ENCODE data around the gene SRD5A1.
A peak's percentile ranks its signal among the peaks of the same experiment; 100 is the strongest.

SRD5A1 gene

DNA sequence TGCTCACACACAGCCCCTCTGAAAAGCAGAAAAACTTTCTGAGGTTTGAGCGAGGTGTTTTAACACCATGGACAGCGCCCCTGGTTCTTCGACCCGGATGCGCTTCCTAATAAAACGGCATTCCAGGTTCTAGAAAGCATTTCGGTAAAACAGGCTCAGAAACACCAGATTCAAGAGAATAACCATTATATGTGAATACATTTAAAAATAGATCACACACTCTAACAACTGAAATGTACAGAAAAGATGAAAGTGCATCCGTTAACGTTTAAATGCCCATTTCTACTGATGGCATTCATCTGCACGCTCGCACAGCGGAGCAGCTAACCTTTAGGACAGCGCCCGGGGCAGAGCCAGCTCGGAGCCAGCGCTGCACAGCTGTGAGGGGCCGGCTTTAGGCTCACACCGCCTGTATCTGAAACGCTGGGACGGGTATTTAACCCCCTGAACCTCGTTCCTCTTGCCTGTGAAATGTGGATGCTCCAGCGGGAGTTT is 53.7 kb downstream of the SRD5A1 start:
- peak; percentile 34 to 44 for DNase-seq

DNA sequence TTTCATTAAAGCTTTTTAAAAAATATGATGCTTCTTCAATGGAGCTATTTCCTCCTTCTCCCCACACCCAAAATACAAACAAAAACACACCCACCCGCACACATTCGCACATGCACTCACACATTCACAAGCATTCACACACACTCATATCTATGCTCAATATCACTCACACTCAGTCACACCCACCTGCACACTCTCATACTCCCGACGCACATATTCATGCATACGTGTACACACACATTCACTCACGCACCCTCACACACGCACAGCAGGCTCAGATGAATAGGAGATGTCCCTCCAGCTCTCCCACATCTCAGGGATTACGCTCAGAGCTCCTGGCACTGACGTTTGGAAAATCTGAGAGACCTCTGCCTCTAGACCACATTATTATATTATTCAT is 54.3 kb downstream of the SRD5A1 start:
- no peak for DNase-seq

DNA sequence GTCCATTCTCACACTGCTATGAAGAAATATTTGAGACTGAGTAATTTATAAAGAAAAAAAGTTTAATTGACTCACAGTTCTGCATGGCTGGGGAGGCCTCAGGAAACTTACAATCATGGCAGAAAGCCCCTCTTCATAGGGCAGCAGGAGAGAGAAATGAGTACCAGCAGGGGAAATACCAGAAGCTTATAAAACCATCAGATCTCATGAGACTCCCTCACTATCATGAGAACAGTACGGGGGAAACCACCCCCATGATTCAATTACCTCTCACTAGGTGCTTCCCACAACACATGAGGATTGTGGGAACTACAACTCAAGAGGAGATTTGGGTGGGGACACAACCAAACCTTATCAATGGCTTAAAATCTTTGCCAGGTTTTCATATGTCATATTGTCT is 59.7 kb downstream of the SRD5A1 start:
- DNase-seq: no peak

DNA sequence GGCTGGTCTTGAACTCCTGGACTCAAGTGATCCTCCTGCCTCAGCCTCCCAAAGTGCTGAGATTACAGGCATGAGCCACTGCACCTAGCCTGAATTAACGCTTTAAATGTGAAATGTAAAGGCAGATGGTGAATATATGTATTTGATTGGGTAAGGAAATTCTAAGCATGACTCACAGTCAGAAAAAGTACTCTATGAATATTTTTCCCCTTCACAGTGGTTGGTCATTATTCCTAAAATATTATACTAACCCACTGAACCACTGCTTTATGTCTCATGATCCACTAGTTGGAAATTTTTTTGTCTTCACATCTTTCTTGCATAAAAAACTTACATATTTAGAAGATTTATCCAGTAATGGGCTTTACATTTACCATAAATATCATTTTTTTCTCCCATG is 65.5 kb downstream of the SRD5A1 start:
- DNase-seq: no peak

DNA sequence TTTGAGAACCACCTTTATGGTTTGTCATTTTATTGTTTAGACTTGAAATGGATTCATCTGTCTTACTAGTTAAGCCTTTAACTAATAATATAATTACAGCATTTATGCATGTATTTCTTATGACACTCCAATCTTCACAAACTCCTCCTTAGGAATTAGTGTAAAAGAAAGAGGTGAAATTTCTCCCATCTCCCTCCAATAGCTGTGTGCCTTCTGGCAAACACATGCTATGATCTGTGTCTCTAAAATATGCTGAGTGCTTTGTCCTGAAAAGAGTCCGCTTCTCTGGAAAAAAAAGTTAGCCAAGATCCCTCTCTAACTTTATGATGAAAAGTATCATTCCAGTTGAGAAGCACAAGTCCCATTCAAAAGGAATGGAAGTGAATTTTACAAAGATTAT is 66.1 kb downstream of the SRD5A1 start:
- no peak for DNase-seq

DNA sequence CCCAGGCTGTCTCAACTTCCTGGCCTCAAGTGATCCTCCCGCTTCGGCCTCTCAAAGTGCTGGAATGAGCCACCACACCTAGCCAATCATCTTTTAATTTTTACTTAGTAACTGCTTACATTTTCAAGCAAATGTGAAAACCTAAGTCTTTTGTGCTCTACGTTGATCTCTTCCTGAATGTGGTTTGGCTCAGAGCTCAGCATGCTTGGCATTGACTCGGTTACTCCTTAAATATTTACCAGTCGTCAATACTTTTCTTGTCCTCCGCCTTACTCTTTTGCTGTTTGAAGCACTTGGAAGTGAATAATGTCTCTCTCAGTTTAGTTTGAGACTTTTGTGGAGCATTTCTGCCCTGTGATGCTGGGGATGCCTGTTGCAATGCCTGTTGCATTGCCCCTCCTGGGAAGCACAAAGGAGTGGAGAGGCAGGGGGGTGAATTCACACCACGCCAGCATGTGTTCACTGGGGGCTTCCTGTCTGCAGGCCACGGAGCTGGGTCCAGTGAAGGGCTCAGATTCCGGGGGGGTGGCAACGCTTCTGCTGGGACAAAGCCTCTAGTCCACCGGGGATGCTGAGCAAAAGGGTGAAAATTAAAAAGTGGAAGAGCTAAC is 66.9 kb downstream of the SRD5A1 start:
- no peak for DNase-seq

DNA sequence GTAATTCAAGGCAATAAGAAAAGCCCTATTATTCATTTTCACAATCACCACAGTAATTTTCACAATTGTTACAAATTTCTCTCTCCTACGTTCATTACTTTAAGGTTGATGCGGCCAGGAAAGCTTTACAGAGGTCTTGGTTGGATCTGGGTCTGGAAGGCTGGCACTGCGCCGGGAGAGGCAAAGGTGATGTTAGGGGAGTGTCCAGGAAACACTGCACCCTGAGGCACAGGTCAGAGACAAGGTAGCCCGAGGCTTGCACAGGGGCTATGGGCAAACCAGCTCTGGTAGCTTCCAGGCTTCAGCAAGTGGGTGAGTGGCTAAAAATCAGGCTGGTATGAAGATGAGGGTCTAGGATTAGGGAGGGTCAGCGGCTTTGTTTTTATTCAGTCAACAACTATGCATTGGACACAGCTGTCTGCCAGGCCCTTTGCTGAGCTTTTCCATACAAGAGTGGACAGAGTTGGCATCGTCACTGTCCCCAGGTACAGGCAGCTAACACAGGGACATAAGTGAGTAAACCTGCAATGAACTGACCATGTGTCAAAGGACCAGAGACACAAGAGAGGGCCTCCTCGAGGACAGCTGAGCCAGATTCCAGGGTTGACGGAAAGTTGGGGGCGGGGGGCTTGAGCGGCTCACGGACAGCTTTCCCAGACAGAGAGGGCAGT is 67.6 kb downstream of the SRD5A1 start:
- no peak for DNase-seq

DNA sequence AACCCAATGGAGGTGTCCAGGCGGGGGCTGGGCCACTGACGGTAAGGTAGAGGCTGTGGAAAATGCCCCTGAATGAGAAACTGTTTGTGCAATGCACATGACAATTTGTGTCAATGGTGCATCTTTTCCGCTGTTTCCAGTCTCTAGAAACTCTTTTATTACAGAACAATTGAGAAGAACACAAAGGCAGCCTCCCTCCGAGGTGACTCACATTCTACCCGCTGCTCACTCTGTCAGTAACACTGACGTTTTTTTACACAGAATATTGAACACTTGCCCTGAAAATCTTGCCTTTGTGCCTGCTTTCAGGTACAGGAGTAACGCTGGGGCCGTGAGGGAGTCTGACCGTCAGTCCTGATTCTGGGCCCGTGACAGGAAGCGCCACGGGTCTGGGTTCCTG is 68.3 kb downstream of the SRD5A1 start:
- no peak for DNase-seq

DNA sequence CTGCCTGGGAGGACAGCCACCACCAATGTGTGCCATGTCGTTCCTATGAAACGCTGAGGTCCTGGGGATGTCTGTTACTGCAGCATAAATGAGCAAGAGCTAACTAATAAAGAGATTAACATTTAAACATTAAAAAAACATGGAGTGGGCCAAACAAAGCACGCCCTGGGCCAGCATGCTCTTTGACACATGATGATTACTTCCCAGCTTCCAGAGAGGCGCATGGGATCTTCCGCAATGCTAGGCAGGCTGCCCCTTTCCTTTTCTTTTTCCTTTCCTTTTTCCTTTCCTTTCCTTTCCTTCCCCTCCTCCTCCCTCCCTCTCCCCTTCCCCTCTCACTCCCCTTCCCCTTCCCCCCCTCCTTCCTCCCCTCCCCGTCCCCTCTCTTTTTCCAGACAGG is 69.4 kb downstream of the SRD5A1 start:
- no peak for DNase-seq

DNA sequence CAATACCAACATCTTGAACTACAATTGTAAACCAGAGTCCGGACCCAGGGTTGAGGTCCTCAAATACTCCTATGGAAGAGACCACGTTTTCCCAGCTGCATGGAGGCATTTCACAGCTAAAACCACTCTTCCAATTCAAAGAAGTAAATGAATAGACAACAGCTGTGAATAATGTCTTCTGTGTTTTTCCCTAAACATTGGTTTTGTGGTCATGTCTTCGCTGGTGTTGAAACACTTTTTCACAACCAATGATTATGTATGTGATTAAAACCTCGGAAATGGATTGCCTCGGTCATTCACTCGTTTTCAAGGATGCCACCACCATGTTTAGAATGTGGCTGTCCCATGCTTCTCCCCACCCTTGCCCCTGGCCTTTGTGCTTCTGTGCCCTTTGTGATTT is 70.6 kb downstream of the SRD5A1 start:
- no peak for DNase-seq

DNA sequence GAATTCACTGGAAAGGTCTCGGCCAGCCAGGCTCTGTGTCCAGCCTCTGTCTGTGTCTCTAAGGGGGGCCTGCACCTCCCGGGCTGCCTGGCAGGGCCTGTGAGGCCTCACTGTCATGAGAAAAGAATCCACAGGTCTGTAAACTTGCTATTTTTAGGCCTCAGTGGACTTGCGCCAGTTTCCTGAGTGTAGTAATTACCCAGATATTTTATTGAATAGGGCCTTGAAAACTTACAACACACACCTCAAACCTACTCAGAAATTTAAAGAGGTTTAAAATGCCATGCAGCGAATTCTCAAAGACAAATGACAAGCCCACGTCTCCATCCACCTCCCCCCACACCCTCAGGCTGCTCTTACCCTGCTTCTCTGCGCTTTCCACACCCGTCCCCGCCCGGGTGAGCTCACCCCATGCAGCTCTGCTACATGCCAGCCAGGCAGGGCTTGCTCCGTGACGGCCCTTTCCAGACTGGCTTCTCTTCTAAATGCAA is 71.2 kb downstream of the SRD5A1 start:
- DNase-seq: no peak

DNA sequence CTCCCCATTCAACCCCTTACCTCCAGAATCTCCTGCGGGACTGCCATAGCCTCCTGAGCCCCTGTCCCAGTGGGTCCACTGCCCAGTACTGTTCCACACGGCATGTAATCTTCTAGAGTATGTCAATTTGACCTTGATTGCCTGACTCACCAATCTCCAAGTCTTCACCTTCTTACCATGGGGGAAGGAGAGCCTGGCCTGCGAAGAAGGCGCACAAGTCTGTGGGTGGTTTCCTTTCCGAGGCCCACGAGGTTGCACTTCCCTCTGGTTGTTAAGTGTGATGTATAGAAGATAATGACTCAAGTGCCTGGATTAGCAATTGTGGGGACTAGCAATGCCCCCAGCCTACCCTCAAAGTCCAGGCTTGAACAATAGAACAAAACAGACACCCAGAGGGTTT is 71.8 kb downstream of the SRD5A1 start:
- DNase-seq: peak in 1 of 2 experiments; percentile 12

DNA sequence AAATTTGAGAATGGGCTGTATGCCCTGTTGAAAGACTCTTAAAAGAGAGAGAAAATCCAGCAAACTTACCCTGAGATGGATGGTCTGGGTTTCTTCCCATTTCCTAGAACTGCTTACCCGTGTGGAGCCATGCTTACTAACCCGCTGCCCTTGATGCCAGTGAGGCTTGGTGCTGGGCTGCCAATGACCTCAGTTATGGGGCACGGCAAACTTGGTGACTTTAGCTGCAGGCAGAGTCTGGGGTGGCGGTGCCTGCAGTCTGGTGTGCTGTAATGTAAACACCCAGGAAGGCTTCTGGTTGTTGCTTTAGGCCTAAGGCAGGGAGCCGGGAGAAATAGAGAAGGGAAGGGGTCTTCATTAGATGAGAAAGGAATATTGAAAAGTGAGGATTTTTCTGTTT is 72.7 kb downstream of the SRD5A1 start:
- DNase-seq: no peak

DNA sequence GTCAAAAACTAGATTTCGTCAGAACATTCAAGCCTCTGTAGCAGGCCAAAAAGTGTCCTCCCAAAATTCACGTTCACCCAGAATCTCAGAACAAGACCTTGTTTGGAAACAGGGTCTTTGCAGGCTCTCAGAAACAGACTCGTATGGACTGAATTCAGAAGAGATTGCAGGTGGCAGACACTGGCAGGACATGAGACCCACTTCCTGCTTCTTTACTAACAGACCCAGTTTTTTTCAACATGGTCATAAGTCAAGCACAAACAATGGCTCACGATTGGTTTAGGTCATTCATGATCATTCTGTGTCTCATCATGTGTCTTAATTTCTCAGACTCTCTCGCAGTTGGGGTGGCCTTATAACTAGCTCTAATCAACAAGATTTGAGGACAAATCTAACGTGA is 74.6 kb downstream of the SRD5A1 start:
- DNase-seq: no peak

DNA sequence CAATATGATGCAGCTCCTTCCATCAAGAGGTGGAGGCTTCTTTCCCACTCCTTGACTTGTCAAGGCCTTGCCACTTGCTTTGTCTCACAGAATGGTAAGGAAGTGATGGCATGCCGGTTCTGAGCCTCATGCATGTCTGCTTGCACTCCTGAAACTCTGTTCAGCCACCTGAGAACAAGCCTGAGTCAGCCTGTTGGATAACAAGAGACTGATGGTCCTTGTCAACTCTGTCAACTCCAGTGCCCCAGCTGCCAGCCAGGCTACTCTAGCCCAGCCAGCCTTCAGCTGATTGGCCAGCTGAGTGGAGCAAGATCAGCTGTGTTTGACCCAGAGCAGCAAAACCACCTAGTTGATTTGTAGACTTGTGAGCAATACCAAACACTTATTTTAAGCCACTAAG is 75.6 kb downstream of the SRD5A1 start:
- DNase-seq: no peak

DNA sequence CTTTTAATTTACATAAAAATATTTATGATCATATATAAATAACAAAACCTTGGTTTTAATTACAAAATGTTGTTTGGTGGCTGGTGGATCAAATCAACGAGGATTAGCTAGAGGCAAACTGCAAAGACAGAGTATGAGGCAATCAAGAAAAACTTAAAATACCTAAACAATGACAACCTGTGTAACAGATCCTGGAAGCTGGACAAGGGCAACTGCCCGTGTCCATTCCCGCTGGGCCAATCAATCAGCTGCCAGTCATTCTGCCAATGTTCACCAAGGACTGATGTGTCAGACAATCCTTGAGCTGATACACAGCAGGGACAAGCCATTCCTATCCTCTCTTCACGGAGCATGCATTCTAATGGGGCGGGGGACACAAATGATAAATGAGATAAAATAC is 76.8 kb downstream of the SRD5A1 start:
- DNase-seq: no peak

DNA sequence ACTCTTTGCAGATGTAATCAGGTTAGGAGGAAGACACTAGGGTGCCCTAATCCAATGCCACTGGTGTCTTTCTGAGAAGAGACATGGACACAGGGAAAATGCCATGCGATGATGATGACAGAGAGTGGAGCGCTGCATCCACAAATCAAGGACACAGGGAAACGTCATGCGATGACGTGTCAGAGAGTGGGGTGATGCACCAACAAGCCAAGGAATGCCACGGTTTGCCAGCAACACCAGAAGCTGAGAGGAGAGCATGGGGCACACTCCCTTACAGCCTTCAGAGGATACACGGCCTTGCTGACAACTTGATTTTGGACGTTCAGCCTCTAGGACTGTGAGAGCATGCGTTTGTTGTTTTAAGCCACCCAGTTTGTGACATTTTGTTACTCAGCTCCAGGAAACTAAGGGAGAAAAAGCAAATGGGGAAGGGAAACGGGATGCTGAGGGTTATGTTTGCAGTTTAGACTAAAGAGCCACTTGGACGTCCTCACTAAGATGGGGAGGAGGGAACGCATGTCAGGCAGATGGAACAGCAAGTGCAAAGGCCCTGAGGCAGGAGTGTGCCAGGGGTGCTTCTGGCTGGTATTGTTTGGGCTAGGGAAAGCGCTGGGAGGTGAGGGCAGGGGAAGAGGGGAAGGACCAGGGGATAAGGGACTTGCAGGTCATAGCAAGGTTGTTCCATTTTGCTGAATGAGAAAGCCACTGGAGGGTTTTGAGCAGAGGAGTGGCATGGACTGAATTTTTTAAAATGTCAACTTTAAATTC is 77.5 kb downstream of the SRD5A1 start:
- no peak for DNase-seq

DNA sequence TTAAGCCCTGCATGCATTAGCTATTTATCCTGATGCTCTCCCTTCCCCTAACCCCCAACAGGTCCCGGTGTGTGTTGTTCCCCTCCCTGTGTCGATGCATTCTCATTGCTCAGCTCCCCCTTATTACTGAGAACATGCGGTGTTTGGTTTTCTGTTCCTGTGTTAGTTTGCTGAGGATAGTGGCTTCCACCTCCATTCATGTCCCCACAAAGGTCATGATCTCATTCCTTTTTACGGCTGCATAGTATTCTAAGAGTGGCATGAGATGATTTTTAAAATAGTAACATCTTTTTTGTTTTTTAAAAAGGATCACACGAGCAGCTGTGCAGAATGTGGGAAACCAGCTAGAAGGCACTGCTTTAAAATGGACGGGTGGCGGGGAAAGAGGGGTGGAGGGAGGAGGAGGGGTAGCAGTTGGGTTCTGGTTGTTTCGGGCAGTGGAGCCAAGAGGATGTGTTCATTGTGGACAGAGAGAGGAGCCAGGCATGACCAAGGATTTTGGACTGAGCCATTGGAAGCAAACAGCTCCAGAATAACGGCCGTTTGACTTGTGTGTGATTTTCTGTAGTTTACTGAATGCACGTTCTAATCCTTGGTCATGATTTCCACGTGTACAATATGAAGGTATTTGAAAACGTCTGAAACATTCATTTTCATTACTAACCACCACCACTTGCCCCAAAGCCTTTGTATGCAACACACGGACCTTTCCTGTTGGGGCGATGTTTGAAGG is 78.3 kb downstream of the SRD5A1 start:
- DNase-seq: no peak

DNA sequence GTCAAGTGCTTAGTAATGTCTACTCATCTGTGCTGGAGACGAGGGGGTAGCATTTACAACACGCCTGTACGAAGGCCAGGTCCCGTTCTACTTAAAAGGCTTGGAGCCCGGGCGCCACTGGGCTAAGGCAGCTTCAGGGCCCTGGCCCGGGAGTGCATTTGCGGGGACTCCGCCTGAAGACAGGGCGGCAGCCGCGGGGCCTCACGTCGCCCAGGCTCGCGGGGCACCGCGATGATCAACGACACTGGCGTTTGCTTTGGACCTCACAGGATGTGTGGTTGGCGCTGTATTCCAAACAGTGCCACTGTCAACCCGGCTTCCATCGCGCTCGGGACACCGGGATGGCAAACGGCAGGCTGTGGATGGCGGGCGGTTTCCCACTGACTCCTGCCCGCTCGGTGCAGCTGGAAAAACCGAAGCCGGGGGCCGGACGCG is 78.9 kb downstream of the SRD5A1 start:
- DNase-seq: peak; percentile 40 to 52

DNA sequence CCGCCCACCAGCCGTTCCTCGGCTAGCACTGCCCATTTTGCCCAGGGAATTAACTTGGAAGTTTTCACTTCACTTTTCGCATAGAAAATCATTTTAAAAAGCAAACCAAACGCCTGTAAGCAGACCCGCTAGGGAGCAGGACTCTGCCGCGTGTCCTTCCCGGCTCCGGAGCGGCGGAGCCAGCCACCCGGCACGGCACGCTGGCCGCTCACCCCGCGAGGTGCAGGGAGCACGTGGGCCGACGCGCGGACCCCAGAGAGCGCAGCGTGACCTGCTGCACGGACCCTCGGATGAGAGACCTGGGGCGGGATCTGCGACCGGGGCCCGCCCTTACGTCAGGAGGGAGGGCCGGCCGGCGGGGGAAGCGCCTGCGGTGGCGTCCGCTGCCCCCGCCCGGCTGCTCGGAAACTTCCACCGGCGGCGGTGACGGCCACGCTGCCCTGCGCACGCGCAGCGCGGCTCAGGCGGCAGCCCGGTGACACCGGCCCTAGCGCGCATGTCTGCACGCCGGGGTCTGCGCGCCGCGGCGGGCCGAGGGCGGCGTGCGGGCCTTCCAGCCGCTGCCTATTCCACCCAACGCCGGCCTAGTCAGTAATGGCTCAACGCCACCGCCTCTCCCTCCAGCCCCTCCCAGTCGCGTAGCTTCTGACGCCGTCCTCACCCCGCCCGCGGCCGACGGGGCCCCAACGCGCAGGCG is 79.5 kb downstream of the SRD5A1 start:
- peak; percentile 91 to 93 for DNase-seq

DNA sequence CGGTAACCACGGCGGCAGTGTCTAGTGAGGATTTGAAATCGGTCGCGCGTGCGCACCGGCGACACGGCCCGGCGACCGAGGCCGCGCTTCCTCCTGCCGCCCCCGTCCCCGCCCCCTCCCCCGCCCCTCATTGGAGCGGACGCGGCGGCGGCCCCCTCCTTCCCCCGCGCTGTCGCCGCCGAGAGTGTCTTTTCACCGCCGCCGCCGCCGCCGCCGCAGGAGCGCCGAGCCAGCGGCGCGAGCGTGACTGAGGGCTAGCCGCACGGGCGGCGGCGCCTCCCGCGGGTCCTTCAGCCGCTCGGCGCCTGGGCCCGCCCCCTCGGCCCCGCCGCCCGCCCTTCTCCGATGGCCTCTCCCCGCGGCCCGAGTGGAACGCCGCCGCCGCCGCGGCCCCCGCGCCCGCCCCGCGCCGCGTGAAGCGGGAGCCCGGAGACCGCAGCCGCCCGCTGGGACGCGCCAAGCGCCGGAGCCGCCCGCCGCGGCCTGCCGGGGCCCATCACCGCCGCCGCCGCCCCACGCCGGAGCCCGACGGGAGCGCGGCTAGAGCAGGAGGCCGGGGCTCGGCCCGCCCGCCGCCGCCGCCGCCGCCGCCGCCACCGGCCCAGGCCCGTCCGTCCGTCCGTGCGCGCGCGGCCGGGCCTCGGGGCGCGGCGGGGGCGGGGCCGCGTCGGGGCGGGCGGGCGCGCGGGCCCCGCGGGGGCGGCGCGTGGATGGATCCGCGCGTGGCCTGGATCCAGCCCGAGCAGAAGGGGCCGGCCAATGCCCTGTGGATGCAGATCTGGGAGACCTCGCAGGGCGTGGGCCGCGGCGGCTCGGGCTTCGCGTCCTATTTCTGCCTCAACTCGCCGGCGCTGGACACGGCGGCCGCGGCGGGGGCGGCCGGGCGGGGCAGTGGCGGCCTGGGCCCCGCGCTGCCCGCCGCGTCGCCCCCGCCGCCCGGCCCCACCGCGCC is 80.3 kb downstream of the SRD5A1 start, which contains the start of gene TENT4A:
Gene TENT4A (plus strand): TSS at position 159 of the 952 bp plus-strand sequence. CDS start 552 bp downstream, at position 711.
- DNase-seq: no peak

Measured in Kasumi-1 (cell line).